Ovary (tissue), 10 donors: ENCODE measurements around the gene NCOA6. TPM values are rescaled to one million over a fixed set of nuclear protein-coding genes. Genes with fewer than 3 reads are reported as not detected.

Experiments used
- DNase-seq, 5 donors: peaks; one replicate each; pipeline ENCODE4 v3.0.0-alpha.2; 2019 to 2020
- H3K27ac ChIP-seq, 2 donors: fragments of 200-600 bp; one replicate each; pipeline versions ENCODE4 v1.5.1 to v1.8.0; 2019 to 2022
- H3K27me3 ChIP-seq: fragments of 200-600 bp; one replicate; pipeline ENCODE4 v1.8.0; 2022
- H3K36me3 ChIP-seq: fragments of 200-600 bp; sonication (generic); one replicate; pipeline ENCODE4 v1.5.1; 2019
- H3K4me1 ChIP-seq: one replicate; pipeline ENCODE4 v1.8.1; 2013; ENCODE audit warnings: mild to moderate bottlenecking, moderate library complexity; ENCODE audit not compliant: insufficient read depth
- H3K4me3 ChIP-seq: fragments of 200-600 bp; sonication (generic); one replicate; pipeline ENCODE4 v1.5.1; 2017
- H3K9me3 ChIP-seq, 2 donors: fragments of 200-600 bp in 1 of 2; sonication (generic) in 1 of 2; one replicate each; pipeline versions ENCODE4 v1.5.1 to v1.8.1; 2013 to 2019; ENCODE audit warnings: mild to moderate bottlenecking in 1 of 2, moderate library complexity in 1 of 2
- EP300 ChIP-seq: sonication (generic); formaldehyde crosslinking; IDR thresholded peaks from one replicate; pipeline ENCODE4 v1.6.1; 2017; ENCODE audit warnings: antibody characterized with exemption
- POLR2A ChIP-seq: fragments of 450-650 bp; IDR thresholded peaks from one replicate; pipeline ENCODE4 v1.6.1; 2017; ENCODE audit warnings: antibody characterized with exemption, mild to moderate bottlenecking, moderate library complexity
- WGBS, 3 donors: extraction: QIAGEN DNeasy Blood & Tissue Kit in 1 of 3; methylation state at CpG; one replicate each; pipeline versions ENCODE4 v1.1.5 to v1.1.7; 2013 to 2017; 5-methylcytosine and 5-hydroxymethylcytosine counted together
- intact Hi-C, 4 donors: fragments of 100-400 bp; cut with DNase I; formaldehyde crosslinking; loops; one replicate each; pipeline versions ENCODE4 v1.11.0 to v1.15.1; 2022 to 2023
- long read RNA-seq, 3 donors: library from polyadenylated mRNA in 2 of 3; unstranded in 2 of 3; transcript quantifications; one replicate each; pipeline ENCODE4 v2.0.0 and lab custom pipeline, GENCODE V29; 2021 to 2026
- polyA plus RNA-seq, 2 donors: library from polyadenylated mRNA; stranded (reverse); fragments of 200-250 nt in 1 of 2; fragments of 350-450 nt in 1 of 2; fragmentation: Illumina TruSeq in 1 of 2; extraction: RNeasy Lipid Tissue Mini Kit (QIAGEN cat#74804) in 1 of 2; gene quantifications; one replicate each; pipeline ENCODE4 v1.2.3, GENCODE V29; 2013 to 2014
- total RNA-seq, 7 donors: library from RNA; depleted of rRNA in 2 of 7; stranded (reverse); fragments of >200 nt in 2 of 7; fragmentation: NEBNext Ultra II Directional in 3 of 7; extraction: Animal tissue kit (Norgen Biotek cat#: 25700) in 3 of 7; gene quantifications; one replicate each; pipeline versions ENCODE4 v1.1.0 to v1.2.4, GENCODE V29; 2016 to 2023
- TF ChIP-seq, protein P1 (sequence below), 3 donors: fragments of 450-650 bp in 2 of 3; fragments of 200-600 bp in 1 of 3; IDR thresholded peaks; one replicate each; pipeline versions ENCODE4 v1.5.1 to v1.8.0; 2016 to 2022; ENCODE audit warnings: antibody characterized with exemption in 3 of 3, mild to moderate bottlenecking in 1 of 3
- donor health status: DM: no; HTN: no; CAD: no; lungs with moderate emphysema.
- donor health status: DM: no; HTN: no; CAD: no.
- donor health status: Bipolar disorder and iron deficiency.
- donor health status: DM: yes; HTN: yes; CAD: no.
- donor health status: DM: no; HTN: no; CAD: no.
- donor health status: DM: yes; HTN: yes; CAD: no.

Gene NCOA6
- 10 to 100 TPM; 10.5 to 31.7 (median 23.9) TPM for total RNA-seq
- 10 to 100 TPM; 14.0 to 28.6 TPM for polyA plus RNA-seq
- long read RNA-seq, donor 1, partial matches to known transcripts = 19 of 26 reads
- long read RNA-seq, donor 1, other reads (novel, unspliced or antisense) = 7 of 26 reads
- long read RNA-seq, donor 2, partial matches to known transcripts = 45 of 45 reads
- long read RNA-seq, donor 2, other reads (novel, unspliced or antisense) = 0 of 45 reads
- long read RNA-seq, donor 3, partial matches to known transcripts = 5 of 19 reads
- long read RNA-seq, donor 3, other reads (novel, unspliced or antisense) = 14 of 19 reads

DNA sequence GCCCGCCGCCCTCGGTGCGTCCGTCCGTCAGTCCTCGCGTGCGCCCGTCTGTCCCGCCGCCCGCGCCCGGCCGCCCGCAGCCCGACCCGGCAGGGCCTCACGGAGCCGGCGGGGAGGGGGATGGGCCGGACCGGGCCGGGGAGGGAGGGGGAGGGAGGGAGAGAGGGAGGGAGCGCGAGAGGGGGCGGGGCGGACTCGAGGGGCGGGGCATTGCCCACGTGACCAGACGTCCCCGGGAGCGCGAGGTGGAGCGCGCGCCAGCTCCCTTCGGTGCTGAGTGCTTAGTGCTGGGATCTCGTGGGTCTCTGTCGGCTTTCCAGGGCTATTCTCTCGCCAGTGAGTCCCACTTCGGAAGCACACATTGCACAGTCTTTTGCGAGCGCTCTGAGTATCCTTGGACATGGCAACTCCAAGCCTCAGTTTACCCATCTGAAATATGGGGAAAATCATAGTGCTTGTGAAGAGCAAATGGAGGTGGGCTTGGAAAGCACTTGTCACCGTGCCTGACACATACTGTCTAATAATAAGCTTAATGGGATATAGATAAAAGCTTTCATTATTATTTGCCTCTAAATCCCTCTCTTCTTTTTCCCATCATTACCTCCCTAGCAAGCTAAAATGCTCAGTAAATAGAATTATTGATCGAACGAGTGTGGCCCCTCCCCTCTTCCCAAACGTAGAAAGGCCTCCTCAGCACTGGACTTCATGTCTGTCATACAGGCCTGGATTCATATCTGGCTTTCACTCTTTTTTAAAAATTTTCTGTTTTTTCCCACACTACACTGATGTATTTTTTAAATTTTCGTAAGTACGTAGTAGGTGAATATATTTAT lies at the start of gene NCOA6:
Gene NCOA6 (minus strand): TSS at position 122 of the 833 bp plus-strand sequence. CDS start 43,296 bp downstream, outside the sequence.
- peak; percentile 85 to 93 (median 89) for DNase-seq
- H3K27me3 ChIP-seq = no peaks in the 10 kb centered on the region
- intact Hi-C loops = no loop called here
- TF ChIP-seq, protein P1, sequence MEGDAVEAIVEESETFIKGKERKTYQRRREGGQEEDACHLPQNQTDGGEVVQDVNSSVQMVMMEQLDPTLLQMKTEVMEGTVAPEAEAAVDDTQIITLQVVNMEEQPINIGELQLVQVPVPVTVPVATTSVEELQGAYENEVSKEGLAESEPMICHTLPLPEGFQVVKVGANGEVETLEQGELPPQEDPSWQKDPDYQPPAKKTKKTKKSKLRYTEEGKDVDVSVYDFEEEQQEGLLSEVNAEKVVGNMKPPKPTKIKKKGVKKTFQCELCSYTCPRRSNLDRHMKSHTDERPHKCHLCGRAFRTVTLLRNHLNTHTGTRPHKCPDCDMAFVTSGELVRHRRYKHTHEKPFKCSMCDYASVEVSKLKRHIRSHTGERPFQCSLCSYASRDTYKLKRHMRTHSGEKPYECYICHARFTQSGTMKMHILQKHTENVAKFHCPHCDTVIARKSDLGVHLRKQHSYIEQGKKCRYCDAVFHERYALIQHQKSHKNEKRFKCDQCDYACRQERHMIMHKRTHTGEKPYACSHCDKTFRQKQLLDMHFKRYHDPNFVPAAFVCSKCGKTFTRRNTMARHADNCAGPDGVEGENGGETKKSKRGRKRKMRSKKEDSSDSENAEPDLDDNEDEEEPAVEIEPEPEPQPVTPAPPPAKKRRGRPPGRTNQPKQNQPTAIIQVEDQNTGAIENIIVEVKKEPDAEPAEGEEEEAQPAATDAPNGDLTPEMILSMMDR (IDR thresholded peaks at IDR 0.05) = no peak
- peak within 1 kb of the TSS; percentile 69 to 75 for H3K27ac ChIP-seq
- H3K36me3 ChIP-seq = no peaks in the 10 kb centered on the region
- H3K4me1 ChIP-seq = peaks cover 6% of the 10 kb centered on the region
- WGBS, 3 donors = 5 to 11% (median 9%) methylated on average over 28 to 52 of the region's 52 CpGs
- H3K4me3 ChIP-seq = peak within 1 kb of the TSS; percentile 72
- no peaks in the 10 kb centered on the region for H3K9me3 ChIP-seq

DNA sequence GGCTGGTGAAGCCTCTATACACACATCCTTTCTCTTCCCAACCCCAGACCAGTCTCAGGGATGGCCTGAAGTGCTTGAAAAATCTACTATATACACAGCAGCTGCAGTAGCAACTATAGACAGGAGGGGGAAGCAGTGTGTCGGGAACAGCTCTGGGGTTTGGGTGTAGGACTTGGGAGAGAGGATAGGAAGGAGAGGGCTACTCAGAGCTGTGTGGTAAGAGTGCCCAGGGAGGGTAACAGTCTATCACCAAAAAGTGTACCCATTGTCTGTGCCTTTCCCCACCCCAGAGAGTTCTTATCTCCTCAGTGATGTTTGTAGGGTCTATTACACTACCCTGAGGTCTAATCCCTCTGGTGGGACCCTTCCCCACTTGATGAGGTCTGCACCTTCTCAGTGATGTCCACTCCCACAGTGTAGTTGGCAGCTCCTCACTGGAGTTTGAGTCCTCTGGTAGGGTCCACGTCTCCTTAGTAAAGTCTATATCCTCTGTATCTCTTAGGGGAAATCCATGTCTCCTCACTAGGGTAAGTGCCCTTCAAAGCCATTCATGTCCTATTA lies 48.7 kb upstream of the NCOA6 start:
- Histone ChIP-seq H3K27ac (no peak overlapping the region), H3K9me3 (no peaks in the 10 kb centered on the region), H3K4me3 (no peak overlapping the region), H3K4me1 (peaks cover 9% of the 10 kb centered on the region), H3K27me3 (no peaks in the 10 kb centered on the region), H3K36me3 (no peaks in the 10 kb centered on the region)
- TF ChIP-seq EP300 = no peak
- TF ChIP-seq POLR2A = no peak
- TF ChIP-seq, protein P1 (IDR thresholded peaks at IDR 0.05) = peak; percentile 65 to 90 (median 84)
- intact Hi-C loops = loop anchor here (2.0 to 5.0 kb wide), 3 partner anchors 81 to 218 kb away; partner anchors contain the start of genes GSS (in 4 of the 4), MYH7B (in 4 of the 4) and TRPC4AP (in 2 of the 4)
- 25 to 31% (median 31%) methylated on average over 2 of the region's 2 CpGs for WGBS, 3 donors
- peak; percentile 73 to 85 (median 76) for DNase-seq

DNA sequence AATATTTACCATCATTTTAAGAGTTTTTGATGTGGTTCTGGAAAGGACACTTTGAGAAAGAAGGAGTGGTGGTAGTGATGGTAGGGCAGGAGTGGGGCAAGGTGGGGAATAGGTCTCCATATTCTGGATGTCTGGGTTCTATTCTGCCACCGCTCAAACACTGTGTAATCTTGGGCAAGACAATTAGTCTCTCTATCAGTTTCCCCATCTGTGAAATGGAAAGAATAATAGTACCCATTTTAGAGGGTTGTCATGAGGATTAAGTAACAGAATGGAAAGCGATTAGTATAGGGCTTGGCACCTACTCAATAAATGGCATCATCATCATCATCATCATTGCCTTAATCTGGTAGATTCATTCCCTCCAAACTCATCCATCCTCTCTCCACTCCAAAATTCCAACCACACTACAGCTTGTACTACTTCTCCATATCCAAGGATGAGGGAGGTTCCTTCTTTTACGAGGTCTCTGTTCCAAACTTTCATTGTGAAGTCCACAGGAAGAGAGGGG lies 48.2 kb upstream of the NCOA6 start:
- H3K4me1 ChIP-seq = peaks cover 9% of the 10 kb centered on the region
- H3K27ac ChIP-seq = peak overlapping the region in 1 of 2 donors; percentile 24
- WGBS, 3 donors = 50 to 54% (median 51%) methylated on average over 3 of the region's 3 CpGs

More for the DNA sequence above, 48.2 kb upstream of the NCOA6 start:
- no peaks in the 10 kb centered on the region for H3K36me3 ChIP-seq
- DNase-seq = no peak
- intact Hi-C loops = loop anchor here (2.0 to 5.0 kb wide), 3 partner anchors 81 to 219 kb away; partner anchors contain the start of genes GSS (in 4 of the 4), MYH7B (in 4 of the 4) and TRPC4AP (in 2 of the 4)
- H3K4me3 ChIP-seq = no peak overlapping the region
- TF ChIP-seq, protein P1 (IDR thresholded peaks at IDR 0.05) = no peak
- TF ChIP-seq EP300 (no peak), POLR2A (no peak)
- no peaks in the 10 kb centered on the region for H3K27me3 ChIP-seq
- no peaks in the 10 kb centered on the region for H3K9me3 ChIP-seq
